Embryonic facial prominence (tissue), 1 donor: ENCODE results near the gene GTF3C5.
"Not testable (repeated sequence)": the region's sequence is repeated elsewhere in the genome, so short reads cannot be mapped to it uniquely, and the experiment has no call there.

ENCODE experiments used
- DNase-seq: peaks from one replicate; pipeline ENCODE4 v3.0.0-alpha.2; 2016; ENCODE audit errors: extremely low spot score

The GTF3C5 gene

DNA sequence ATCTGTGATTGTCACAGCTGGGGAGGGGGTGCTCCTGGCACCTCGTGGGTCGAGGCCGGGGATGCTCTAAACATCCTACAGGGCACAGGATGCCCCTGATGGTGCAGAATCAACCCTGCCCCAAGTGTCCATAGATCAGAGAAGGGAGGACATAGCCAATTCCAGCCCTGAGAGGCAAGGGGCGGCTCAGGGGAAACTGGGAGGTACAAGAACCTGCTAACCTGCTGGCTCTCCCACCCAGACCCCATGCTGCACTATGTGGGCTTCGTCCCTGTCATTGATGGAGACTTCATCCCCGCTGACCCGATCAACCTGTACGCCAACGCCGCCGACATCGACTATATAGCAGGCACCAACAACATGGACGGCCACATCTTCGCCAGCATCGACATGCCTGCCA is 37.6 kb downstream of the GTF3C5 start:
- DNase-seq, result not testable (repeated sequence)

DNA sequence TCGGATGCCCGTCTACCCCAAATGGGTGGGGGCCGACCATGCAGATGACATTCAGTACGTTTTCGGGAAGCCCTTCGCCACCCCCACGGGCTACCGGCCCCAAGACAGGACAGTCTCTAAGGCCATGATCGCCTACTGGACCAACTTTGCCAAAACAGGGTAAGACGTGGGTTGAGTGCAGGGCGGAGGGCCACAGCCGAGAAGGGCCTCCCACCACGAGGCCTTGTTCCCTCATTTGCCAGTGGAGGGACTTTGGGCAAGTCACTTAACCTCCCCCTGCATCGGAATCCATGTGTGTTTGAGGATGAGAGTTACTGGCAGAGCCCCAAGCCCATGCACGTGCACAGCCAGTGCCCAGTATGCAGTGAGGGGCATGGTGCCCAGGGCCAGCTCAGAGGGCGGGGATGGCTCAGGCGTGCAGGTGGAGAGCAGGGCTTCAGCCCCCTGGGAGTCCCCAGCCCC is 39.7 kb downstream of the GTF3C5 start:
- DNase-seq, result not testable (repeated sequence)

GRCh38 chr9:133070985-133071384 is 40.2 kb downstream of the GTF3C5 start:
- DNase-seq, result not testable (repeated sequence)

DNA sequence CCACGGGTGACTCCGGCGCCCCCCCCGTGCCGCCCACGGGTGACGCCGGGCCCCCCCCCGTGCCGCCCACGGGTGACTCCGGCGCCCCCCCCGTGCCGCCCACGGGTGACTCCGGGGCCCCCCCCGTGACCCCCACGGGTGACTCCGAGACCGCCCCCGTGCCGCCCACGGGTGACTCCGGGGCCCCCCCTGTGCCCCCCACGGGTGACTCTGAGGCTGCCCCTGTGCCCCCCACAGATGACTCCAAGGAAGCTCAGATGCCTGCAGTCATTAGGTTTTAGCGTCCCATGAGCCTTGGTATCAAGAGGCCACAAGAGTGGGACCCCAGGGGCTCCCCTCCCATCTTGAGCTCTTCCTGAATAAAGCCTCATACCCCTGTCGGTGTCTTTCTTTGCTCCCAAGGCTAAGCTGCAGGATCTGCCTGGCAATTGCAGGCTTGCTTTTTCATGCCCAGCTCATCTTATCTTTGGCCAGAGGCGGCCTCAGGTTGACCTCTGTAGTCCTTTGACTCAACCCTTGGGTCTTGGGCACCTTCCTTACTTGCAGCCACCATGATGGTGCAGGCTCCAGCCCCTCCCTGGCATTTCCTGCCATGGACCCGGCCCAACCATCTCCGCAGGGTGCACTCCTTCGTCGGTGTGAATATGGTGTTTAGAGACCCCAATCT is 40.8 kb downstream of the GTF3C5 start:
- no peak for DNase-seq

- not testable (repeated sequence) for DNase-seq
Measured at GRCh38 chr9:133072210-133072609, 41.4 kb downstream of the GTF3C5 start.

GRCh38 chr9:133073086-133074014 is 42.6 kb downstream of the GTF3C5 start:
- DNase-seq, result no peak

- no peak for DNase-seq
Measured at GRCh38 chr9:133074111-133074651, 43.4 kb downstream of the GTF3C5 start.

DNA sequence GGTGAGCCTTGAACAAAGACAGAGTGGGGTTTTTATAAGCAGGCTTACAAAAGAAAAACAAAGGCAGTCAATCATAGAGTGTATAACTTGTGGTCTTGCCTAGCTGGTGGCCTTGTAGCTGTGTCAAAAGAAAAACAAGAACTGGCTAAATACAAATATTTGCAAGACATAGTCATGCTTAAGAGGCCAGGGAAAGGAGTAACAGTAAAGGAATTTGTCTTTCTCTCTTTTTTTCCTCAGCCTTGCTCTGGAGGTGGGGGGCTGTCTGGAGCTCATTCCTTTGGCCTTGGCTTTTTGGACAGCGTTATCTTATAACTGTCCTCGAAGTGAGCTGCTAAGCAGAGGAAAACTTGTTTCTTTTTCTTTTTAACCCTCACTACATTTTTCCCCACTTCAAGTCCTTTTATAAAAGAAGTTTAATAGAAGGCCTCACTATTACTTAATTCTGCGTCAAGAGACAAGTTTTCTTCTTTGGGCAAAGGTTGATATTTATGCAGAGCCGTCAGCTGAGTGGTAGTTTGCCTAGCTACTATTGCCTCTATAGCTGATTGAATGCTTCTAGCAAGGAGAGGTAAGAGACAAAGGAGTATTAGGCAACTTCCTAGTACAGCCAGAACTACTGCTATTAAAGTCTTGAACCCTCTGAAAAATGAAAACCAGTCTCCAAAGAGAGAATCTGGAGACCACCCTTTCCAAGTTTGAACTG is 45.3 kb downstream of the GTF3C5 start:
- DNase-seq, result no peak

DNA sequence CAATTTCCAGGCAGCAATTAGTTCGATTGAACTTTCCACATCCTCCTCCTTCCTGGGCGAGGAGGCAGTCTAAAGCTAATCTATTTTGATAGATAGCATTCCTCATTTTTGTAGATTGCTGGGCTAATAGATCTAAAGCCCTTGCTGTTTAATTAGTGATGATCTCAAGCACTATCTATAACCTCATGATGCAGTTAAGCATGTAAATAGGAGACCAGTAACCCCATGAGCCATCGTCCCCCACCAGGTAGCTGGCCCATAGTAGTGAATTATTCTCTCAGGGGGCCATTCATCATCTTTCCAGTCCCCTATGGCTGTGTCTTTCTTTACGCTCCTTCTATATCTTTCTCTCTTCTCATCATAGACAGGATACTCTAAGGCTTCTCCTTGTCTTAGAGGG is 45.9 kb downstream of the GTF3C5 start:
- DNase-seq, result no peak

DNA sequence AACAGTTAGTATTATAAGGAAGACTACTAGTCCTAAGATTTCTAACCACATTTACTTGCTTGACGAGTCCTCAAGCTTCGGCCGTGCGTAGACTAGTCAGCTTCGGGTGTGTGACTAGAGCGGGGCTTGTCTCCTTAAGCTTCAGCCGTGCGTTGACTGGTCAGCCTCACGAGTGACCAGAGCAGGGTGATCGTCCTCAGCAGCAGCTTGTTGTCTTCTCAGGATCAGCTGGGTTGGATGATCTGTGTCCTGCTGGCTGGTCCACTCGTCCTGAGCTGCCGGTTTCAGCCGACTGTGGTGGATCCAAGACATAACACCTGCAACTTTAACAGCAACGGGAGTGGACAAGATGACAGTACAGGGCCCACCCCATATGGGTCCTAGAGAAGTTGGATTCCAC is 47.7 kb downstream of the GTF3C5 start:
- no peak for DNase-seq

DNA sequence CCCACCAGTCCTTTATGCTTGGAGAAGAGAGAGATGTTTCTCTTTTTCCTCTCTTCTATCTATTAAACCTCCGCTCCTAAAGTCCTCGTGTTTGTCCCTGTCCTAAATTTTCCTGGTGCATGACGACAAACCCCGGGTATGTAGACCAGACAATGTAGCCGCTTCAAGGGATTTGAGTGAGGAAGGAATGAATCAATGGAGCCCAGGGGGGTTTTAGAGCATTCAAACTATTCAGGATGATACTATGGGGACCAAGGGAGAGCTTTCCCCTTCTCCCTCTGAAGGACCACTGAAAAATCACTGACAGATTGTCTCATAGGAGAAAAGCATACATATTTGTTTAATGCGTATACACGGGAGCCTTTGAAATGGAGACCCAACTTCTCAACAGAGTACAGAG is 49.4 kb downstream of the GTF3C5 start:
- no peak for DNase-seq

DNA sequence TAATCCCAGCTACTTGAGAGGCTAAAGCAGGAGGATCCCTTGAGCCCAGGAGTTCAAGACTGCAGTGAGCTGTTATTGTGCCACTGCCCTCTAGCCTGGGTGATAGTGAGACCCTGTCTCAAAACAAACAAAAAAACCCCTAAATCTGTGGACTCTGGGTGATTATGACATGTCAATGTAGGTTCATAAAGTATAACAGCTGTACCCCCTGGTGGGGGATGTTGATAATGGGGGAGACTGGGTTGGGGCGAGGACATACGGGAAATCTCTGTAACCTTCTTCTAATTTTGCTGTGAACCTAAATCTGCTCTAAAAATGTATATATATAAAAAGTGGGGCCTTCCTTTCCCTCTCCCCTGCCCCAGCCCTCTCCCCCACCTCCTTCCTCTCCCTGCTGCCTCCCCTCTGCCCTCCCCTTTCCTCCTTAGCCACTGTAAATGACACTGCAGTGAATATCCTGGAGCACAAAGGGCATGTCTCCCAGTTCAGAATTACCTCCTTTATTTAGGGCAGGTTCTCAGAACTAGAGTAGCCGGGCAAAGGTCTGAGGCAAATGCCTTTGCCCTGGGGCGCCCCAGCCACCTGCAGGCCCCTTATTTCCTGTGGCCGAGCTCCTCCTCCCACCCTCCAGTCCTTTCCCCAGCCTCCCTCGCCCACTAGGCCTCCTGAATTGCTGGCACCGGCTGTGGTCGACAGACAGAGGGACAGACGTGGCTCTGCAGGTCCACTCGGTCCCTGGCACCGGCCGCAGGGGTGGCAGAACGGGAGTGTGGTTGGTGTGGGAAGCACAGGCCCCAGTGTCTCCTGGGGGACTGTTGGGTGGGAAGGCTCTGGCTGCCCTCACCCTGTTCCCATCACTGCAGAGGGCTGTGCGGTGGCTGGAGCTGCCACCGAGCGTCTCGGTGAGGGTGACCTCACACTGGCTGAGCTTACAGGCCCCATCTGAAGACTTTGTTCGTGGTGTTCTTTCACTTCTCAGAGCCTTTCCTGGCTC is 50.3 kb downstream of the GTF3C5 start:
- DNase-seq, result not testable (repeated sequence)

GRCh38 chr9:133081957-133082644 is 51.3 kb downstream of the GTF3C5 start:
- not testable (repeated sequence) for DNase-seq

DNA sequence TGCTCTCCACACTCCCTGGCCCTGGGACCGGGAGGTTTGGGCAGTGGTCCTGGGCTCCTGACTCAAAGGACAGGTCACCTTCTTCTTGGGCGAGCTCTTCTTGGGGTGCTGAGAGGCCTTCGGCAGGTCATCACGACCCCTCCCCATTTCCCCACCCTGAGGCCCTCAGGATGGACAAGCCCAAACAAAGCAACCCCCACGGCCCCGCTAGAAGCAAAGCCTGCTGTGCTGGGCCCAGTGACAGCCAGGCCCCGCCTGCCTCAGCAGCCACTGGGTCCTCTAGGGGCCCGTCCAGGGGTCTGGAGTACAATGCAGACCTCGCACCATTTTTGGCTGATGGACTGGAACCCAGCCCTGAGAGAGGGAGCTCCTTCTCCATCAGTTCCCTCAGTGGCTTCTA is 52.9 kb downstream of the GTF3C5 start:
- DNase-seq, result not testable (repeated sequence)

DNA sequence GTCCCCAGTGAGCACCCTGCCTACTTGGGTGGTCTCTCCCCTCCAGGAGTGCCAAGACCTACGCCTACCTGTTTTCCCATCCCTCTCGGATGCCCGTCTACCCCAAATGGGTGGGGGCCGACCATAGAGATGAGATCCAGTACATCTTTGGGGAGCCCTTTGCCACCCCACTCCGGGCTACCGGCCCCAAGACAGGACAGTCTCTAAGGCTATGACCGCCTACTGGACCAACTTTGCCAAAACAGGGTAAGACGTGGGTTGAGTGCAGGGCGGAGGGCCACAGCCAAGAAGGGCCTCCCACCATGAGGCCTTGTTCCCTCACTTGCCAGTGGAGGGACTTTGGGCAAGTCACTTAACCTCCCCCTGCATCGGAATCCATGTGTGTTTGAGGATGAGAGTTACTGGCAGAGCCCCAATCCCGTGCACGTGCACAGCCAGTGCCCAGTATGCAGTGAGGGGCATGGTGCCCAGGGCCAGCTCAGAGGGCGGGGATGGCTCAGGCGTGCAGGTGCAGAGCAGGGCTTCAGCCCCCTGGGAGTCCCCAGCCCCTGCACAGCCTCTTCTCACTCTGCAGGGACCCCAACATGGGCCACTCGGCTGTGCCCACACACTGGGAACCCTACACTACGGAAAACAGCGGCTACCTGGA is 55.5 kb downstream of the GTF3C5 start:
- DNase-seq, result not testable (repeated sequence)

DNA sequence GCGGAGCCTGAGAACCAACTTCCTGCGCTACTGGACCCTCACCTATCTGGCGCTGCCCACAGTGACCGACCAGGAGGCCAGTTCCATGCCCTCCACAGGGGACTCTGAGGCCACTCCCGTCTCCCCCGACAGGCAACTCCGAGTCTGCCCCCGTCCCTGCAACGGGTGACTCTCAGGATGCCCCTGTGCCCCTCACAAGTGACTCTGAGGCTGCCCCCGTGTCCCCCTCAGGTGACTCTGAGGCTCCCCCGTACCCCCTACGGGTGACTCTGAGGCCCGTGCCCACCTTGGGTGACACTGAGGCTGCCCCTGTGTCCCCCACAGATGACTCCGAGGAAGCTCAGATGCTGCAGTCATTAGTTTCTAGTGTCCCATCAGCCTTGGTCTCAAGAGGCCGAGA is 56.1 kb downstream of the GTF3C5 start:
- DNase-seq, result no peak

GRCh38 chr9:133087429-133088145 is 56.8 kb downstream of the GTF3C5 start:
- DNase-seq, result no peak

- no peak for DNase-seq
Measured at GRCh38 chr9:133088146-133088750, 57.5 kb downstream of the GTF3C5 start.
